AG08395 (cell line): ENCODE results near the gene HSF4.
A peak's percentile ranks its signal among the peaks of the same experiment; 100 is the strongest.

Source experiments
- DNase-seq: peaks from one replicate; pipeline ENCODE4 v3.0.0; 2012; ENCODE audit warnings: mixed read lengths, low spot score

The HSF4 gene

DNA sequence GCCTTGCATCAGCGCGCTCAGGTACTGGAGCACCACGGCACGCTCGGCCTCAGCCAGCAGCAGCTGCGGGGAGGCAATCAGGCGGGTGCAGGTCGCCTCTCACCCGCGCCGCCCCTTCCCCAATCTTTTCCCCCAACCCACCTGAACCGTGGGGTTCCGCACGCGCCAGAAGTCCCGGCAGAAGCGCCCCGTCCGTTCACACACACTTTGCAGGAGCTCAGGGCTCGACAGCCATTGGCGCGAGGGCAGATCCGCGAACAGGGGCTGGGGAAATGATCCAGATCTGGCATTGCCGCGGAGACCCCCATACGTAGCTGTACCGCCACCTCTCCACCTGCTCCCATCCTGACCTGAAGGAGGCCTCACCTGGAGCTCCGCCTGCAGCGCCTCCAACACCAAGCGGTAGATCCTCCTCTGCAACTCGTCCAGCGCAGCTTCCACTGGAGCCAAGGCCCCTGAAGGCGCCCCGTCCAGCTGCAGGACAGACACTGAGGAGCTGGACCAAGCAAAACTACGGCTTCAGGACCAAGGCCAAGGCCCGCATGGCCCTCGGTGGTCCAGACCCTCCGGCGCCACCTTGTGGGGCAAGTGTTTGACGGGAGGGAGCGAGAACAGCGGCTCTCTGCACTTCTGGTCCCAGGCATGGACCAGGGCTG lies 20.6 kb downstream of the HSF4 start:
- peak; percentile 80 for DNase-seq

DNA sequence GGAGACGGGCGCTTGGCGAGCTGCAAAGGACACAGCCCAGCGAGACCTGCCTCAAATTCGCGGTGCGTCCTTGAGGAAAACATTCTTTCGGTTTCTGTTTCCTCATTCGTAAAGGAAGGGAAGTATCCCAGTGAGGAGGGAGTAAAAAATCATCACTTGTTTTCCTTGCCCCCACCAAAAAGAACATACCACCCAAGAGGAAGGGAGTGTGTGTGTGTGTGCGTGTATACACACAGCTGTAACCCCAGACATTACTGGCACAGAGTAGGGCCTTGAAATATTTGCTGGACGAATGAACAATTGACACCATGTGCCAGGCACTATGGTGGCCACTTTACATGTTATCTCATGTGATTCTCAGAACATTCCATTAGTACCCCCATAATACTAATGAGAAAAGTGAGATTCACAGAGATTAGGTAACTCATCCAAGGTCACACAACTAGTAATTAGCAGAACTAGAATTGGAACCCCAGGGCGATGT lies 21.1 kb downstream of the HSF4 start:
- no peak for DNase-seq

DNA sequence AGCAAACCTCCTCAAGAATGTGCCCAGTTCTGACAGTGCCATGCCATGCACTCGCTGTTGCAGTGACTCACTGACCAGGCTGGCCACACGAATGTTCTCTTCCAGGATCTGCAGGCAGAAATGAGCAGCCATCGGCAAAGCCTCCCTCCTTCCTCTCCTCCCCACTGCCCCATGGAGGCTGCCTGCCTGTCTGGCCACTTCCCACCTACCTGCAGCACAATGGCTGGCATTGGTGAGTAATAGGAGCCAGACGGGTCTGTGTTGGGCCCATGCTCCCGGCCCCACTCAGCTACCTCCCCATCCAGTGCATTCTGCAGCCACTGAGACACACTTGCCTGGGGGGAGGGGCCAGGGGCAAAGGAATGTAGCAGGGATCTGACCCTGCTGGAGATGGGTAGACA lies 22.0 kb downstream of the HSF4 start:
- DNase-seq, result peak; percentile 48

DNA sequence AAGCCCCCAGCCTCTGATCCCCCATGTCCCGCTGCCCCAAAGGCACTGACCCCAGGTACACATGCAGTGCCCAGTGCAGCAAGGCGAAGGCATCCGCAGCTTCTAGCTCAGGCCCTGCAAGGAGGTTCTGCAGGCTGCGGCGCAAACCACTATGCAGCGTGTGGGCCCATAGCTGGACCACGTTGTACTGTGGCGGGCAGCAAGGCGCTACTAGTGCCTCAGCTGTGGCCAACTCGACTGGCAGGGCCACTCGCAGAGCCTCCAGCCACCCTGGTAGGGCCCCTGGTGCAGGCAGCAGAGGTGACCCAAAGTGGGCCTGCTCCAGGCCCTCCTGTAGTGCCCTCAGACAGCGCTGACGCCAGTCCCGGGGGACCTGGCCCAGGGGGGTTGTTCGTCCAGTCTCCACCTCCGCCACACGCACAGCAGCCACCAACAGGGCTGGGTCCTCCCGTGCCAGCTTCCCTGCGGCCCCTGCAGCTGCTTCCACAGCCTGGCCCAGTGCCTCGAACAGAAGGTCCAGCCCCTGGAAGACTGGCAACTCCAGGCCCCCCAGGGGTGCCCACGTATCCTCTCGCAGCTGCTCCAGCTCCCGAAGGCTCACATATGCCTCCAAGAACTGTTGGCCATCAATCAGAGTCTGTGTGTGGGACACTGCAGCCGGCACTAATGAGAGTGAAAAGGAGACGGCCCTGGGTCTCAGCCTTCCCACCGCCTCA lies 22.8 kb downstream of the HSF4 start:
- no peak for DNase-seq

DNA sequence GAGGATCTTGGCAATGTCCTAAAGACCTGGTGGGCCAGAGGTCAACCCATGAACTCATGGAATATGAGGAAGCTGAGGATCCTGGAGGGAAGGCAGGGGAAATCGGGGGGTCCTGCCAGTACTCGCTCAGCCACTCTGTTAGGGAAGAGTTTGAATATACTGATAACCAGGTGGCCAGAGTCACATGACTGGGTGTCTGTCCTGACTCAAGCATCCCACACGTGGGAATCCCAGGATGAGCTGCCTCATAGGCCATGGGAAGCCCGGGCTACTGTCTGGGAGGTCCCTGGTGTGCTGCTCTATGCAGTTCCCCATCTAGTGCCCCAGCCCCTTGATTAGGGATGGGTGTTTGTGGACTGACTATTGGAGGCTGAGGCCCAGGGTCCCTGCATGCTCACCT lies 23.8 kb downstream of the HSF4 start:
- DNase-seq, result no peak

DNA sequence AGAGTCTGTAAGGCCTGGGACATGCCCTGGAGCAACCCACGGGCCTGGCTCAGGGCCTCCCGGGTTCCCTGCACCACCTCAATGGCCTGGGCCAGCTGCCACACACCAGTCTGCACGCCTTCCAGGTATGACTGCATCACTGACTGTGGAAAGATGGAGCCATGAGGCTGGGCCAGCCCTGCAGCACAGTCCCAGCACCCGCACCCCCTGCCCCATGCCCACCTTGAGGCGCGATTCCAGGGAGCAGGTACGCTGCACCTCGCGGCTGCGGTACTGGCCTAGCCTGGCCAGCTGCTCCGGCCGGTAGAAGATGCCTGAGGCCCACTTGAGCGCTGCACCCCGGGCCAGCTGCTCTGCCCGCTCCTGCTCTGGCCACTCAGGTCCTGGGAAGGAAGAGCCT lies 24.3 kb downstream of the HSF4 start:
- DNase-seq, result no peak

DNA sequence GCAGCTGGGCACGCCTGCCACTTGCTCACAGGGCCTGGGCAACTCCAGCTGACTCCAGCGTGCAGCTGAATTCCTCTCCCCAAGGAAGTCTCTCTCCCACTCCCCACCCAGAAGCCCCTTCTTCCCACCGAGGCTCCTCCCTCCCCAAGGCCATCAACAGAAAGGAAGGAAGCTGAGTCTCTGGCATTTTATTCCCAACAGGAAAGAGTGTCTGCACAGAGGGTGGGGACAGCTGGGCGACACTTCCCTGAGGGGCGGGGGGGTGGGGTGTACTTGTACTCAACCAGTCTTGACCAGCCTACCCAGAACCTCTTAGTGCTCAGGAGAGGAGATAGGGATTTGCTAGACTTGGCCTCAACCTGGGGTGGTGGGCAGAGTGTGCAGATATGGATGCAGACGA lies 25.5 kb downstream of the HSF4 start, which contains the start of gene EXOC3L1:
EXOC3L1 (minus strand) TSS at position 96 of the 400 bp plus-strand sequence. CDS start 460 bp downstream, outside the sequence.
- no peak for DNase-seq

DNA sequence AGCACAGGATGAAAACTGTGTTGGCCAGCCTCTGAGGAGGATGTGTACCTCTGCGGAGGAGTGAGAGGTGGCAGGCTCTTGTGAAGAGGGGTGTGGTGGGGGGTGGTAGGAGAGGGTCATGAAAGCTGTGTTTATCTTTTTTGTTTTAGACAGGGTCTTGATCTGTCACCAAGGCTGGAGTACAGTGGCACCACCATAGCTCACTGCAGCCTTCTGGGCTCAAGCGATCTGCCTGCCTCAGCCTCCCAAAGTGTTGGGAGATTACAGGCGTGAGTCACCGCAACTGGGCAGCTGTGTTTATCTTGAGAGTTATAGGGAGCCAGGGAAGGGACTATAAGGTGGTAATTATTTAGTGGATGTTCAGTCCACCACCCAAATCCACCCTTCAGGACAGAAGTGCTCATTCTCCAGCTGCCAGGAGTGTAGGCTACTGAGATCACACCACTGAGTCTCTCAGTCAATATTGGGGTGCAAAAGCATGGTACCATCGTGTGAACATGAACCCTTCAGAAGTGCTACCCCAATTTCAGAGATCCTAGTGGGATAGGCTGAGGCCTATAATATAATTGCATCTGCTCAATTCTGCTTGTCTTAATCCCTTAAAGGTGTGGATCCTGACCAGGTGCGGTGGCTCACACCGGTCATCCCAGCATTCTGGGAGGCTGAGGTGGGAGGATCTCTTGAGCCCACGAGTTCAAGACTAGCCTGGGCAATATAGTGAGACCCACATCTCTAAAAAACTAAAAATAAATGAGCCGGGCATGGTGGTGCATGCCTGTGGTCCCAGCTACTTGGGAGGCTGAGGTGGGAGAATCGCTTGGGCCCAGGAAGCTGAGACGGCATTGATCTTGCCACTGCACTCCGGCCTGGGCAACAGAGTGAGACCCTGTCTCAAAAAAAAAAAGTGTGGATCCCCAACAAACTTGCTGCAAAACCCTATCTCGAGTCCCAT lies 26.2 kb downstream of the HSF4 start:
- no peak for DNase-seq

DNA sequence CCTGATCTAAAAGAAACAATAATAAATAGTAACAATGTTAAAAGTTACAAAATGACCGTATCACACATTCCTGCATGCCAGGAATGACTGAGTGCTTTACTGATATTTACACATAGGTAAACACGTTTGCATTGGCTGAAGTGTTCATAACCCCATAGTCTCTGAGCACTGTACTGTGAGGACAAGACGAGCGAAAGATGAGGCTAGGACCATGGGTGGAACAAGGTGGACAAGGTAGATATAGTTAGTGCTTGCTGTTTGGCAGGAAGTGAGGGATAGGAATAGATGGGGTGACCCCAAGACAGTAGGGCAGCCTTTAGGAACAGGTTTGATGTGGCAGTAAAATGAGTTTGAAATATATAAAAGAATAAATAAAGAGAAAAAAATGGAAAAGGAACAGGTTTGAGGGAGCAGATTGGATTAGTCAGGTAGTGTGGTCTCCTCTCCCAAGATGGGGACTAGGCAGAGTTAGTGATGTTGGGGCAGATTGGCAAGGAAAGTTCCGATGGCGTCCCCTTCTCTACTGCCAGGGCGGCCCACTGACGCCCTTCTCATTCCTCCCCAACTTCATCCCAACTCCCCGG lies 27.0 kb downstream of the HSF4 start:
- DNase-seq, result no peak

DNA sequence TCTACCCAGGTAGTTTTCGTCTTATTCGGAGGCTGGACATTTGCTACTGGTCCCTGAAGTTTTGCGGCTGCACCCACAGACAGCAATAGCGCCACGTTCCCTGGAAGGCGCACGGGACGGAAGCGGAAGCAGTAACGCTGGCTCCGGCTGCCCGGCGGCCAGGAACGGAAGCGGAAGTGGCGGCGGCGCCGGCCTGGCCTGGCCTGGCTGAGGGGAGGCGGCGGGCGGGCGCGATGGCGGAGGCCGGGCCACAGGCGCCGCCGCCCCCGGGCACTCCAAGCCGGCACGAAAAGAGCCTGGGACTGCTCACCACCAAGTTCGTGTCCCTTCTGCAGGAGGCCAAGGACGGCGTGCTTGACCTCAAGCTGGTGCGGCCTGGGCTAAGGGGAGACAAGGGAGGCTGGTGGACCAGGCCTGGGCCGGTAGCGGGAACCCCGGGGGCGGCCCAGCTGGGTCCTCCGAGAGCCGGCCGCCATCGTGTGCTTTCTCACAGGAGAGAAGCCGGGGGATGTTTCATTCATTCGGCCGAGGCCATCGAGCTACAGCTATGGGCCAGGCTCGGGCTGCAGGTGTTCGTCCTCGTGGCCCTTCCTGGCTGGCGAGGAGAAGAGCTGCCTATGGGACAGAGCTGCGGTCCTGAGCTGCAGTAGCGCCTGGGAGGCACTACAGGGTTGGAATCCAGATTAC lies 27.6 kb downstream of the HSF4 start, which contains the start of gene E2F4:
E2F4 (plus strand) TSS at position 161 of the 687 bp plus-strand sequence; CDS start at position 234, 73 bp downstream.
- peak; percentile 94 for DNase-seq

DNA sequence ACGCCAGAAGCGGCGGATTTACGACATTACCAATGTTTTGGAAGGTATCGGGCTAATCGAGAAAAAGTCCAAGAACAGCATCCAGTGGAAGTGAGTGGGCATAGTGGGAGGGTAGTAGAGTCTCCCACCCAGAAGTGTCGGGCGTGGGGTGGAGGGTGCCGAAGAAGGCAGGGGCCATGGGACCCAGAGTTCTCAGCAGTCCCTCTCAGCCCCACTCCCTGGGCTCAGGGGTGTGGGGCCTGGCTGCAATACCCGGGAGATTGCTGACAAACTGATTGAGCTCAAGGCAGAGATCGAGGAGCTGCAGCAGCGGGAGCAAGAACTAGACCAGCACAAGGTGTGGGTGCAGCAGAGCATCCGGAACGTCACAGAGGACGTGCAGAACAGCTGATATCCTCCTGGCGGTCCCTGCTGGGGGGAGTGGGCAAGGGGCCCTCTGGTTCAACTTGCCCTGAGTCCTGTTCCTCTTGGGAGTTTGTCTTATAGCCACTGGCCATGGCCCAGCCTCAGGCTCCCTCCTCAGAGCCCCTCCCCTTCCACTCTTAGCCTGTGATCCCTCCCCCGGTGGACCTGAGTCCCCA lies 28.3 kb downstream of the HSF4 start:
- no peak for DNase-seq

DNA sequence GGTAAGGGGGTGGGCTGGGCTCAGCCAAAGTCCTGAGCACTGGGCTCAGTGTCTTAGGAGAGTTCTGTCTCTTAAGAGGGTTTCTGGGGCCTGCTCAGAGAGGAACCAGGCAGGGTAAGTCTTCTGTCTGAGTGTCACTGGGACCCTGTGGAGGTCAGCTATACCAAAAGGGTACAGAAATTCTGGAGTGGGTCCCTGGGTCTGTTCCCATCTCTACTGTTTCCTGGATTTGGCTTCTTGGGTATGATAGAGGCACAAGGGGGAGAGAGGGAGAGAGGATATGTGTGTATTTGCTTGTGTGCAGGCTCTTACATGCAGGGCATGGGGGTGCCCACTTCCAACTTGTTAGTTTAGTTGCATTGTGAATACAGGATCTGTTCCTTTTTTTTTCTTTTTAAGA lies 29.0 kb downstream of the HSF4 start:
- no peak for DNase-seq

DNA sequence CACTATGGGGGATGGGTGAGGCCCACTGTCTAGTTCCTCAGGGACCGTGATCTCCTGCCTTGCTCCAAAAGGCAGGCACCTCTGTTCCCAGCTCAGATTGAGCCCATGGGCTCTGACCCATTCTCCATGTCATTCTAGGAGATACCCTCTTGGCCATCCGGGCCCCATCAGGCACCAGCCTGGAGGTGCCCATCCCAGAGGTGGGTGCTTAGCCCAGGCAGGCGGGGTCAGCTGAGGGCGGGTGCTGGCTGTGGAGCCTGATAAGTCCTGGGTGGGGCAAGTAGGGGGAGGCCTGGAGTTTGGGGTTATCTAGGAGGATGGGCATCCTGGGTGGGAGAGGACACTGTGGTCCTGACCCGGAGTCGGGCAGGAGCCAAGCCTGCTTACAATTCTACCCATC lies 29.7 kb downstream of the HSF4 start:
- no peak for DNase-seq

DNA sequence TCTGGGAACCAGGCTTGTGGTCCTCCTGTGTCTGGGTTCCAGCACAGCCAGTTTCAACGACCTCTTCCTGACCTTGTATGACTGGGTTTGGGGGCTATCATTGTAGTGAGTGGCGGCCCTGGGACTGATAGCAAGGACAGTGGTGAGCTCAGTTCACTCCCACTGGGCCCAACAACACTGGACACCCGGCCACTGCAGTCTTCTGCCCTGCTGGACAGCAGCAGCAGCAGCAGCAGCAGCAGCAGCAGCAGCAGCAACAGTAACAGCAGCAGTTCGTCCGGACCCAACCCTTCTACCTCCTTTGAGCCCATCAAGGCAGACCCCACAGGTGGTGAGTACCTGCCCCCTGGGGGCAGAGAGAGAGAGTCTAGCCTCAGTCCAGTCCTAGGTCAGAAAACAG lies 31.1 kb downstream of the HSF4 start:
- DNase-seq, result no peak

DNA sequence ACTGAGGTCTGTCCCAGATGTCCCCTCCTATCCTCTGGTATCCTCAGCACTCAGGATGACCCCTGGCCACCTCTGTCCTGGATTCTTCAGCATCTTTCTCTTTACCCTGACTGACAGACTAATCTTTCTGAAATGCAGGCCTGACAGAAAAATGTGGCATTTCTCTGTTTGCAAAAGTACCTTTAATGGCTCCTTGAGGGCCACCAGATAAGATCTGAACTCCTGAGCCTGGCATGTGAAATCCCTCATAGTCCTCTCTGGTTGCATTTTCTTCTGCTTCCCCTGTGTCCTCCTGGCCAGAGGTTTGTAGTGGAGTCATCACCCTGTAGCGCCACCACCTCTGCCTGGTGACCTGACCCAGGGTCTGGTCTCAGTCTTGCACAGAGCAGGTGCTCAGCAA lies 32.3 kb downstream of the HSF4 start:
- DNase-seq, result no peak

DNA sequence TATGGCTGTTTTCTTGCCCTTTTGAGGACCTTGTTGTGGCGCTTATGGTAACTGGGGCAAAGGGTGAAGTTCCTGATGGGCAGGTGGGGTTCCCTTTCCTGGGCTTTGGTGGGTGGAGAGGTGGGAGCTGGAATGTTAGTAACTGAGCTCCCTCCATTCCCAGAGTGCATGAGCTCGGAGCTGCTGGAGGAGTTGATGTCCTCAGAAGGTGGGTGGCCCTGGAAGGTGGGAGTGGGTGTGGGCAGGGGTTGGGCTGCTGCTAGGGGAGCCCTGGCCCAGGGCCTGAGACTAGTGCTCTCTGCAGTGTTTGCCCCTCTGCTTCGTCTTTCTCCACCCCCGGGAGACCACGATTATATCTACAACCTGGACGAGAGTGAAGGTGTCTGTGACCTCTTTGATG lies 33.2 kb downstream of the HSF4 start:
- no peak for DNase-seq

DNA sequence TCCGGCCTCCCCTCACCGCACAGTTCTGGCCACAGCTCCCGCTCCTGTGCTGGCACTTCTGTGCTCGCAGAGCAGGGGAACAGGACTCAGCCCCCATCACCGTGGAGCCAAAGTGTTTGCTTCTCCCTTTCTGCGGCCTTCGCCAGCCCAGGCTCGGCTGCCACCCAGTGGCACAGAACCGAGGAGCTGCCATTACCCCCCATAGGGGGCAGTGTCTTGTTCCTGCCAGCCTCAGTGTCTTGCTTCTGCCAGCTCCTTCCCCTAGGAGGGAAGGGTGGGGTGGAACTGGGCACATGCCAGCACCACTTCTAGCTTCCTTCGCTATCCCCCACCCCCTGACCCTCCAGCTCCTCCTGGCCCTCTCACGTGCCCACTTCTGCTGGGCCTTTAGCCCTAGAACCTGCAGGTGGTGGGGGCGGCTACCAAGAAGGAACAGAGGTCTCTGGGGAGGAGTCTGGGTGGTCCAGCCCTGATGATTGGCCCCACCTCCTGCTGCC lies 33.7 kb downstream of the HSF4 start:
- DNase-seq, result peak; percentile 73

DNA sequence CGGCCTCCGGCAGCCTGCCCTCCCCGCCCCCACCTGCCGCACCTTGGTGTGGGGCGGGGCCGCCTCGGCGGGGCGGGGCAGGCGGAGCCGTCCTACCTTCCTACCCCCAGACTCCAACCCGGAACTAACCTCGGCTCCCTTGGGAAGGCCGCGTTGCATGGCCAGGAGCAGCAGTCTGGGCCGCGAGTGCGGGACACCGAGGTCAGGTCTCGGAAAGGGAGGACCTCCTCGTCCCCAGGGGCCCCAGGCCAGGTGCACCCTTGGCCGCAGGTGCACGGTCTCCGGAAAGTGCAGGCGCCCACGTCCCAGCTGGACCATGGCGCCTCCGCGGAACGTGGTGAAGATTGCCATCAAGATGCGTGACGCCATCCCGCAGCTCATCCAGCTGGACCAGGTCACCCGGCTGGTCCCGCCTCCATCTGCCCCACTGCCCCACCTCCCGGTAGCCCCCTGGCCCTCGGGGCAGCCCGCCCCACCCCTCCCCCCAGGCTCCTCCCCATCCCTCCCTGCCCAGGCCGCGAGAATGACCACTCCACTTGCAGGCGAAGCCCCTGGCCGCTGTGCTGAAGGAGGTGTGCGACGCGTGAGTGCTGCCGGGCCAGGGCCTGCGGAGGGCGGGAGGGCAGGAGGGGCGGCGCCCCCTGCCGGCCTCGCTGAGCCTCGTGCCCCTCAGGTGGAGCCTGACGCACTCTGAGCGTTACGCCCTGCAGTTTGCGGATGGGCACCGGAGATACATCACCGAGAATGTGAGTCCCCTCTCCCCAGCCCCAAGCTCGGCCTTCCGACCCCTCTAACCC lies 34.7 kb downstream of the HSF4 start, which contains the start of gene ELMO3:
ELMO3 (plus strand) TSS at position 121 of the 797 bp plus-strand sequence; CDS start at position 317, 196 bp downstream.
- DNase-seq, result no peak

DNA sequence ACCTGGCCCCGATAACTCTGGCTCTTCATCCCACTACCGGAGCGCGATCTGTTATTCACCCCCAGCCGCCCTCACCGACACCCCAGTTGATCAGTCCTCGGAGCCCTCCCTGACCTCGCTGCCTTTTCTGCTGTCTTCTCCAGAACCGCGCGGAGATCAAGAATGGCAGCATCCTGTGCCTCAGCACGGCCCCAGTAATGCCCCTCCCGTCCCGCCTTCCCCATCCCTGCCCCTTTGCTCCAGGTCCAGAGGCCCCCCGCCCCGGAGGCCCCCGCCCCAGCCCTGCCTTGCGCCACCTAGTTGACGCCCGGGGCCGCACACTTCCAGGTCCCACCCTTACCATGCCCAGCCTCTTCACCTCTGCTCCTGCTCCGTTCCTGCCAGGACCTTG lies 35.3 kb downstream of the HSF4 start:
- DNase-seq, result no peak

DNA sequence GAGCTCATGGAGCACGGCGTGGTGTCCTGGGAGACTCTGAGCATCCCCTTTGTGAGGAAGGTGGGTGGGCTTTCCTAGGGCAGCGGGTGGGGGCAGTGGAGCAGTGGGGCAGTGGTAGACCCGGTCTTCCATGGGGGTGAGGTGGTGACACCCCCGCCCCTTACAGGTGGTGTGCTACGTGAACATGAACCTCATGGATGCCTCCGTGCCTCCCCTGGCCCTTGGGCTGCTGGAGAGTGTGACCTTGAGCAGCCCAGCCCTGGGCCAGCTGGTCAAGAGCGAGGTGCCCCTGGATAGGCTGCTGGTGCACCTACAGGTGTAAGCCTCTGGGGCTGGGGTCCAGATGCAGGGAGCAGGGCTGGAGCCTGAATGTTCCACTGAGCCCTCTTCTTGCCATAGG lies 35.9 kb downstream of the HSF4 start:
- no peak for DNase-seq
